ENCODE measurements around the gene DSCAML1. TPM values are rescaled to one million over a fixed set of nuclear protein-coding genes. Genes with fewer than 3 reads are reported as not detected.

The DSCAML1 gene
- total RNA-seq, 1 experiment from 2014 or later: 0.15 TPM

GRCh38 chr11:117421041-117421440 is 376.0 kb downstream of the DSCAML1 start:
- no peak overlapping the region for H3K56ac ChIP-seq (ENCODE audit: insufficient read length, low read depth, low read length)
- H2AK5ac ChIP-seq (ENCODE audit: insufficient read length, low read length): no peak overlapping the region
- no peak overlapping the region for H3K18ac ChIP-seq (ENCODE audit: insufficient read length, low read depth, low read length)
- no peak overlapping the region for H3K14ac ChIP-seq (ENCODE audit: insufficient read depth, low read length)
- H3K79me2 ChIP-seq (ENCODE audit: insufficient read depth, low read length): no peaks in the 10 kb centered on the region
- DNase-seq: no peak
- Mint-ChIP-seq H3K9me3 (no peaks in the 10 kb centered on the region), H3K27me3 (ENCODE audit: low read depth) (peaks cover 17% of the 10 kb centered on the region), H3K27ac (no peak overlapping the region), H3K4me3 (no peak overlapping the region), H3K36me3 (ENCODE audit: insufficient read depth in 1 of 3, low read depth in 3 of 3) (no peaks in the 10 kb centered on the region; a peak in 1 of 7 replicates), H3K4me1 (peaks cover 0 to 7% of the 10 kb centered on the region in 2 experiments; a peak in 2 of 4 replicates)
- H2BK5ac ChIP-seq (ENCODE audit: insufficient read length, low read length): no peak overlapping the region
- H2BK15ac ChIP-seq (ENCODE audit: low read depth, low read length): no peak overlapping the region
- no peaks in the 10 kb centered on the region for H3K27me3 ChIP-seq (ENCODE audit: insufficient read depth, low read length)
- no peak overlapping the region for H2BK120ac ChIP-seq (ENCODE audit: low read depth, low read length, poor library complexity, severe bottlenecking)
- H2BK20ac ChIP-seq (ENCODE audit: low read depth, low read length, poor library complexity, severe bottlenecking): no peak overlapping the region
- no CpG with 5 or more reads among the region's 13 CpGs for WGBS (ENCODE audit: extremely low coverage, insufficient read length, low lambda C conversion rate)
- no peak overlapping the region for H4K5ac ChIP-seq (ENCODE audit: insufficient read length, low read depth, low read length)
- H3K23me2 ChIP-seq (ENCODE audit: insufficient read length, low read depth, low read length, poor library complexity, severe bottlenecking): no peaks in the 10 kb centered on the region
- H3K4ac ChIP-seq (ENCODE audit: low read depth, low read length): no peak overlapping the region
- H3K27ac ChIP-seq (ENCODE audit: insufficient read length, low read depth, low read length): no peak overlapping the region
- no peak overlapping the region for H4K8ac ChIP-seq (replicated peaks; ENCODE audit: insufficient read length, low read depth, low read length)
- H3K4me2 ChIP-seq (ENCODE audit: insufficient read depth, insufficient read length, low read length): no peak overlapping the region
- no peak overlapping the region for H3K9ac ChIP-seq (ENCODE audit: extremely low read depth, insufficient read length, low read length)
- no peaks in the 10 kb centered on the region for H3K79me1 ChIP-seq (ENCODE audit: insufficient read depth, low read depth, low read length, poor library complexity, severe bottlenecking)
- no peak overlapping the region for H4K91ac ChIP-seq (ENCODE audit: insufficient read length, low read depth, low read length)
- H3K23ac ChIP-seq (ENCODE audit: insufficient read length, low read depth, low read length): no peak overlapping the region
- H2AFZ ChIP-seq (ENCODE audit: low read length): no peak overlapping the region
- no peak overlapping the region for H3T11ph ChIP-seq (ENCODE audit: low read length)
- H3K4me1 ChIP-seq (ENCODE audit: insufficient read depth, low read length): no peaks in the 10 kb centered on the region
- H4K20me1 ChIP-seq (ENCODE audit: control insufficient read depth, insufficient read depth, insufficient read length): no peaks in the 10 kb centered on the region
- no peak overlapping the region for H2BK12ac ChIP-seq (ENCODE audit: insufficient read length, low read depth, low read length)
- no peak for TF ChIP-seq CTCF (conservative IDR thresholded peaks at IDR 0.05)
- H3K9me3 ChIP-seq (ENCODE audit: control insufficient read depth, low read depth, low read length): no peaks in the 10 kb centered on the region

All from H9 (cell line).